CD4-positive, alpha-beta T cell treated with Interleukin-21 for 1 hour (primary cell): ENCODE measurements around the gene DNAJC1.

Source experiments
- DNase-seq: peaks from one replicate; pipeline ENCODE4 v3.0.0-alpha.2; 2020

Gene DNAJC1

GRCh38 chr10:21756707-21757106 is 246.8 kb downstream of the DNAJC1 start:
- DNase-seq: no peak

- no peak for DNase-seq
Observed at GRCh38 chr10:21754410-21755011, 249.0 kb downstream of the DNAJC1 start.

GRCh38 chr10:21753497-21754270 is 249.8 kb downstream of the DNAJC1 start:
- DNase-seq: no peak

- no peak for DNase-seq
Observed at GRCh38 chr10:21751341-21752310, 251.9 kb downstream of the DNAJC1 start.

- DNase-seq: no peak
Observed at GRCh38 chr10:21750424-21750823, 253.1 kb downstream of the DNAJC1 start.

- no peak for DNase-seq
Observed at GRCh38 chr10:21749788-21750187, 253.7 kb downstream of the DNAJC1 start.

GRCh38 chr10:21747809-21748208 is 255.7 kb downstream of the DNAJC1 start:
- DNase-seq: no peak

GRCh38 chr10:21746118-21746517 is 257.4 kb downstream of the DNAJC1 start:
- peak; percentile 25 for DNase-seq

GRCh38 chr10:21744223-21744622 is 259.3 kb downstream of the DNAJC1 start:
- no peak for DNase-seq

GRCh38 chr10:21742740-21743412 is 260.7 kb downstream of the DNAJC1 start:
- no peak for DNase-seq

- DNase-seq: peak; percentile 67
Observed at GRCh38 chr10:21740989-21741388, 262.5 kb downstream of the DNAJC1 start.

GRCh38 chr10:21737106-21737505 is 266.4 kb downstream of the DNAJC1 start:
- no peak for DNase-seq

GRCh38 chr10:21733710-21734109 is 269.8 kb downstream of the DNAJC1 start:
- DNase-seq: no peak

GRCh38 chr10:21732067-21732772 is 271.3 kb downstream of the DNAJC1 start:
- peak; percentile 32 for DNase-seq

- no peak for DNase-seq
Observed at GRCh38 chr10:21728618-21729017, 274.9 kb downstream of the DNAJC1 start.

GRCh38 chr10:21727452-21728168 is 275.9 kb downstream of the DNAJC1 start:
- DNase-seq: peak; percentile 9

- no peak for DNase-seq
Observed at GRCh38 chr10:21726601-21727225, 276.8 kb downstream of the DNAJC1 start.

GRCh38 chr10:21724687-21725367 is 278.7 kb downstream of the DNAJC1 start:
- DNase-seq: peak; percentile 56

GRCh38 chr10:21724020-21724589 is 279.4 kb downstream of the DNAJC1 start:
- no peak for DNase-seq

- no peak for DNase-seq
Observed at GRCh38 chr10:21722209-21722608, 281.3 kb downstream of the DNAJC1 start.
